Right atrium auricular region (tissue), 2 donors: ENCODE data around the gene MORN5. TPM values are rescaled to one million over a fixed set of nuclear protein-coding genes. Genes with fewer than 3 reads are reported as not detected.

ENCODE experiments used
- DNase-seq: peaks from one replicate; pipeline ENCODE4 v3.0.0-alpha.2; 2019; ENCODE audit warnings: low spot score
- H3K27ac ChIP-seq, 2 donors: fragments of 200-600 bp; sonication (generic); 1 replicate in 1 of 2; 2 replicates in 1 of 2; pipeline ENCODE4 v1.5.1; 2016 to 2019
- H3K27me3 ChIP-seq, 2 donors: fragments of 200-600 bp; sonication (generic); one replicate each; pipeline versions ENCODE4 v1.5.1 to v1.6.0; 2017 to 2019
- H3K36me3 ChIP-seq: fragments of 200-600 bp; sonication (generic); one replicate; pipeline ENCODE4 v1.5.1; 2016
- H3K4me1 ChIP-seq, 2 donors: fragments of 200-600 bp; sonication (generic); one replicate each; pipeline versions ENCODE4 v1.5.1 to v1.6.0; 2017 to 2019
- H3K4me3 ChIP-seq, 2 donors: fragments of 200-600 bp; sonication (generic); 1 replicate in 1 of 2; 2 replicates in 1 of 2; pipeline ENCODE4 v1.5.1; 2017 to 2019; ENCODE audit warnings: mild to moderate bottlenecking in 1 of 2, moderate library complexity in 1 of 2
- H3K9me3 ChIP-seq, 2 donors: fragments of 200-600 bp; sonication (generic); one replicate each; pipeline ENCODE4 v1.5.1; 2019
- total RNA-seq, 2 donors: library from RNA; depleted of rRNA; stranded (reverse); fragments of >200 nt; gene quantifications; one replicate each; pipeline ENCODE4 v1.1.0, GENCODE V29; 2016
- TF ChIP-seq, protein P1 (sequence below), 2 donors: fragments of 200-600 bp; sonication (generic); IDR thresholded peaks; one replicate each; pipeline ENCODE4 v1.5.1; 2019; ENCODE audit warnings: antibody characterized with exemption in 2 of 2

MORN5 gene
- total RNA-seq, 2 donors from 2014 or later = not detected

GRCh38 chr9:122130837-122131236 lies 28.9 kb upstream of the MORN5 start:
- H3K4me1 ChIP-seq = peaks cover 0 to 73% of the 10 kb centered on the region in 2 donors
- TF ChIP-seq, protein P1, sequence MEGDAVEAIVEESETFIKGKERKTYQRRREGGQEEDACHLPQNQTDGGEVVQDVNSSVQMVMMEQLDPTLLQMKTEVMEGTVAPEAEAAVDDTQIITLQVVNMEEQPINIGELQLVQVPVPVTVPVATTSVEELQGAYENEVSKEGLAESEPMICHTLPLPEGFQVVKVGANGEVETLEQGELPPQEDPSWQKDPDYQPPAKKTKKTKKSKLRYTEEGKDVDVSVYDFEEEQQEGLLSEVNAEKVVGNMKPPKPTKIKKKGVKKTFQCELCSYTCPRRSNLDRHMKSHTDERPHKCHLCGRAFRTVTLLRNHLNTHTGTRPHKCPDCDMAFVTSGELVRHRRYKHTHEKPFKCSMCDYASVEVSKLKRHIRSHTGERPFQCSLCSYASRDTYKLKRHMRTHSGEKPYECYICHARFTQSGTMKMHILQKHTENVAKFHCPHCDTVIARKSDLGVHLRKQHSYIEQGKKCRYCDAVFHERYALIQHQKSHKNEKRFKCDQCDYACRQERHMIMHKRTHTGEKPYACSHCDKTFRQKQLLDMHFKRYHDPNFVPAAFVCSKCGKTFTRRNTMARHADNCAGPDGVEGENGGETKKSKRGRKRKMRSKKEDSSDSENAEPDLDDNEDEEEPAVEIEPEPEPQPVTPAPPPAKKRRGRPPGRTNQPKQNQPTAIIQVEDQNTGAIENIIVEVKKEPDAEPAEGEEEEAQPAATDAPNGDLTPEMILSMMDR (IDR thresholded peaks at IDR 0.05) = no peak
- H3K9me3 ChIP-seq = no peaks in the 10 kb centered on the region
- H3K27ac ChIP-seq = no peak overlapping the region
- H3K27me3 ChIP-seq = no peaks in the 10 kb centered on the region
- no peak for DNase-seq
- no peak overlapping the region for H3K4me3 ChIP-seq
- no peaks in the 10 kb centered on the region for H3K36me3 ChIP-seq

DNA sequence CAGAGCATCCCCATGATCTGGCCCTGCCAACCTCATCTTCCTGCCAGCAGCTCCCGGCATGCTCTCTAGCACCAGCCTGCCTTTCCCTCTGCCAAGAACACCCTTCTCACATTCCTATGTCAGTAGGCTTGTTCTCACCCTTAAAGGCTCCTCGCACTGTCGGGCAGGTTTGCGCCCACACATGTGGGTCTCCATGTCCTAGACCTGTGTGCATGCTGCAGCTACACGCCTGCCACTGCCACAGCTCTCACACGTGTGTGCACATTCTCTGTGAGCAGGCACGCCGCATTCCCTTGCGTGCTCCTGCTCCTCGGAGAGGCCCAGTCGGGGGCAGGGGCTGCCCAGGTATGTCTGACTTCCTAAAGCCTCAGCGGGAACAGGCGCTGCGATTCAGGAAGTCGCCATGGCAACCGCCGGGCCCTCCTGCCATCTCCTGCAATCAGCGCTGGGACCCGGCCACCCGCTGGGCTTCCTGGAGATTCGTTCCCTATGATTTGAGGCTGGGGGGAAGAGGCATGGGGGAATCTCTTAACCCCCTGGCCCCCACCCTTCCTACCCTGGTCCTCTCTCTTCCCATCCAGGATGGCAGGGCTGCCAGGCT lies 28.2 kb upstream of the MORN5 start:
- no peak overlapping the region for H3K27ac ChIP-seq
- H3K4me1 ChIP-seq = peaks cover 0 to 67% of the 10 kb centered on the region in 2 donors

GRCh38 chr9:122132539-122132938 lies 27.2 kb upstream of the MORN5 start:
- no peak for DNase-seq
- Histone ChIP-seq H3K27ac (no peak overlapping the region), H3K36me3 (no peaks in the 10 kb centered on the region), H3K27me3 (no peaks in the 10 kb centered on the region), H3K4me3 (no peak overlapping the region), H3K9me3 (no peaks in the 10 kb centered on the region), H3K4me1 (peaks cover 0 to 56% of the 10 kb centered on the region in 2 donors)
- TF ChIP-seq, protein P1 (IDR thresholded peaks at IDR 0.05) = no peak

More for the DNA sequence above, 28.2 kb upstream of the MORN5 start:
- TF ChIP-seq, protein P1 (IDR thresholded peaks at IDR 0.05) = no peak
- Histone ChIP-seq H3K27me3 (no peaks in the 10 kb centered on the region), H3K36me3 (no peaks in the 10 kb centered on the region), H3K9me3 (no peaks in the 10 kb centered on the region), H3K4me3 (no peak overlapping the region)
- DNase-seq = no peak

- Histone ChIP-seq H3K27me3 (no peaks in the 10 kb centered on the region), H3K9me3 (no peaks in the 10 kb centered on the region), H3K4me1 (peaks cover 0 to 47% of the 10 kb centered on the region in 2 donors), H3K27ac (peak overlapping the region in 1 of 2 donors; percentile 5), H3K4me3 (no peak overlapping the region), H3K36me3 (no peaks in the 10 kb centered on the region)
- DNase-seq = no peak
- TF ChIP-seq, protein P1 (IDR thresholded peaks at IDR 0.05) = no peak
These were observed 26.3 kb upstream of the MORN5 start for GRCh38 chr9:122133263-122133983.

- TF ChIP-seq, protein P1 (IDR thresholded peaks at IDR 0.05) = no peak
- Histone ChIP-seq H3K27ac (peak overlapping the region in 1 of 2 donors; percentile 5), H3K4me3 (no peak overlapping the region), H3K4me1 (peaks cover 0 to 42% of the 10 kb centered on the region in 2 donors), H3K27me3 (no peaks in the 10 kb centered on the region), H3K9me3 (no peaks in the 10 kb centered on the region), H3K36me3 (no peaks in the 10 kb centered on the region)
- no peak for DNase-seq
These were observed 25.6 kb upstream of the MORN5 start for GRCh38 chr9:122133984-122134535.
